ENCODE results near the gene PAK6. TPM values are rescaled to one million over a fixed set of nuclear protein-coding genes. Genes with fewer than 3 reads are reported as not detected.

PAK6 gene
- total and polyA plus RNA-seq, 9 of the 15 experiments (the other 6 are each of a cell fraction or from before 2014, with no cell fraction given): 0.03 to 0.74 (median 0.16) TPM; not detected in 2

DNA sequence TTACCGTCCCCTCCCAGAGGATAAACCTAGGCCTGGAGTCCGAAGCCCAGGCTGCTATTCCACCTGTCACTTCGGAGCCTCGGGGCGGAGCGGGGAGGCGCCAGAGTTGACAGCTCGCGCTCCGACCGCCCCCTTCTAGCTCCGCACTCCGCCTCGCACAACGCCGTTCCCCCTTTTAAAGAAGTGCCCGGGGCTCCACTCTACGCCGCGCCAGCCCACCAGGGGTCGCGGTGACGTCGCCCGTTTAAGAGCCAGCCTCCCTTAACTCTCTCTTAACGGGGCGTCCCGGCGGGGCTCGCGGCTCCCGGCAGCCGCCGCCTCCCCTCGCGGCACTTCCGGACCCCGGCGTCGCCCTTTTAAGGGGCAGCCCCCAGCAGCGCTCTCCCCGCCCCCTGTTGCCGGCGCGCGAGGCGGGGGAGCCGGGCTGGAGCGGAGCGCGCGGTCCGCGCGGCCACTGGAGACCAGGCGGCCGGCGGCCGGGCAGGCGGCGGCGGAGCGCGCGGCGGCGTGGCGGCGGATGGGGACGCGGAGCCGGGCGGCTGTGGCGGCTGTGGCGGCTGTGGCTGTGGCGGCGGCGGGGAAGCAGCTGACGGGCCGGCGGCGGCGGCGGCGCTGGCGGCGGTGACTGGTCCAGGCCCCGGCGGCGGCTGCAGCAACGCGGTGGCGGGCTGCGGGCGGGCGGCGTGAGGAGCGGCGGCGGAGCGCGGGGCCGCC, 84.5 kb downstream of the PAK6 start, which contains the start of gene INAFM2 (continued):
- TF ChIP-seq, protein P1, sequence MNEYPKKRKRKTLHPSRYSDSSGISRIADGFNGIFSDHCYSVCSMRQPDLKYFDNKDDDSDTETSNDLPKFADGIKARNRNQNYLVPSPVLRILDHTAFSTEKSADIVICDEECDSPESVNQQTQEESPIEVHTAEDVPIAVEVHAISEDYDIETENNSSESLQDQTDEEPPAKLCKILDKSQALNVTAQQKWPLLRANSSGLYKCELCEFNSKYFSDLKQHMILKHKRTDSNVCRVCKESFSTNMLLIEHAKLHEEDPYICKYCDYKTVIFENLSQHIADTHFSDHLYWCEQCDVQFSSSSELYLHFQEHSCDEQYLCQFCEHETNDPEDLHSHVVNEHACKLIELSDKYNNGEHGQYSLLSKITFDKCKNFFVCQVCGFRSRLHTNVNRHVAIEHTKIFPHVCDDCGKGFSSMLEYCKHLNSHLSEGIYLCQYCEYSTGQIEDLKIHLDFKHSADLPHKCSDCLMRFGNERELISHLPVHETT (CRISPR knock-in tag; conservative IDR thresholded peaks at IDR 0.05 in 1 of 2, IDR thresholded peaks at IDR 0.05 in 1 of 2): no peak
- TF ChIP-seq ZSCAN32 (CRISPR knock-in tag; IDR thresholded peaks at IDR 0.05): no peak
- TF ChIP-seq CC2D1A (IDR thresholded peaks at IDR 0.05): no peak
- TF ChIP-seq NR1H2 (CRISPR knock-in tag; IDR thresholded peaks at IDR 0.05): no peak
- no peak for TF ChIP-seq TAF15 (IDR thresholded peaks at IDR 0.05; ENCODE audit: low read depth, low read length)
- TF ChIP-seq YY1 (IDR thresholded peaks at IDR 0.05; ENCODE audit: borderline replicate concordance in 1 of 3, control insufficient read depth in 1 of 3, extremely low read depth in 1 of 3, insufficient read depth in 3 of 3, insufficient read length in 1 of 3, insufficient replicate concordance in 2 of 3, low read depth in 1 of 3, low read length in 2 of 3): peak in 1 of 3 experiments; percentile 14
- TF ChIP-seq ZBED1 (IDR thresholded peaks at IDR 0.05): no peak
- no peak for TF ChIP-seq ZNF75A (CRISPR knock-in tag; IDR thresholded peaks at IDR 0.05)
- TF ChIP-seq MTA3 (IDR thresholded peaks at IDR 0.05; ENCODE audit: borderline replicate concordance): peak; percentile 81
- TF ChIP-seq, protein P2, sequence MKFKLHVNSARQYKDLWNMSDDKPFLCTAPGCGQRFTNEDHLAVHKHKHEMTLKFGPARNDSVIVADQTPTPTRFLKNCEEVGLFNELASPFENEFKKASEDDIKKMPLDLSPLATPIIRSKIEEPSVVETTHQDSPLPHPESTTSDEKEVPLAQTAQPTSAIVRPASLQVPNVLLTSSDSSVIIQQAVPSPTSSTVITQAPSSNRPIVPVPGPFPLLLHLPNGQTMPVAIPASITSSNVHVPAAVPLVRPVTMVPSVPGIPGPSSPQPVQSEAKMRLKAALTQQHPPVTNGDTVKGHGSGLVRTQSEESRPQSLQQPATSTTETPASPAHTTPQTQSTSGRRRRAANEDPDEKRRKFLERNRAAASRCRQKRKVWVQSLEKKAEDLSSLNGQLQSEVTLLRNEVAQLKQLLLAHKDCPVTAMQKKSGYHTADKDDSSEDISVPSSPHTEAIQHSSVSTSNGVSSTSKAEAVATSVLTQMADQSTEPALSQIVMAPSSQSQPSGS (CRISPR knock-in tag; IDR thresholded peaks at IDR 0.05): no peak
- no peak for TF ChIP-seq RAD51 (IDR thresholded peaks at IDR 0.05; ENCODE audit: borderline replicate concordance, low read depth)
- TF ChIP-seq SETDB1 (IDR thresholded peaks at IDR 0.05; ENCODE audit: low read length): no peak
- TF ChIP-seq E2F3 (CRISPR knock-in tag; IDR thresholded peaks at IDR 0.05): no peak
- no peak for TF ChIP-seq ZNF146 (CRISPR knock-in tag; IDR thresholded peaks at IDR 0.05; ENCODE audit: unreplicated experiment)
- TF ChIP-seq, protein P3, sequence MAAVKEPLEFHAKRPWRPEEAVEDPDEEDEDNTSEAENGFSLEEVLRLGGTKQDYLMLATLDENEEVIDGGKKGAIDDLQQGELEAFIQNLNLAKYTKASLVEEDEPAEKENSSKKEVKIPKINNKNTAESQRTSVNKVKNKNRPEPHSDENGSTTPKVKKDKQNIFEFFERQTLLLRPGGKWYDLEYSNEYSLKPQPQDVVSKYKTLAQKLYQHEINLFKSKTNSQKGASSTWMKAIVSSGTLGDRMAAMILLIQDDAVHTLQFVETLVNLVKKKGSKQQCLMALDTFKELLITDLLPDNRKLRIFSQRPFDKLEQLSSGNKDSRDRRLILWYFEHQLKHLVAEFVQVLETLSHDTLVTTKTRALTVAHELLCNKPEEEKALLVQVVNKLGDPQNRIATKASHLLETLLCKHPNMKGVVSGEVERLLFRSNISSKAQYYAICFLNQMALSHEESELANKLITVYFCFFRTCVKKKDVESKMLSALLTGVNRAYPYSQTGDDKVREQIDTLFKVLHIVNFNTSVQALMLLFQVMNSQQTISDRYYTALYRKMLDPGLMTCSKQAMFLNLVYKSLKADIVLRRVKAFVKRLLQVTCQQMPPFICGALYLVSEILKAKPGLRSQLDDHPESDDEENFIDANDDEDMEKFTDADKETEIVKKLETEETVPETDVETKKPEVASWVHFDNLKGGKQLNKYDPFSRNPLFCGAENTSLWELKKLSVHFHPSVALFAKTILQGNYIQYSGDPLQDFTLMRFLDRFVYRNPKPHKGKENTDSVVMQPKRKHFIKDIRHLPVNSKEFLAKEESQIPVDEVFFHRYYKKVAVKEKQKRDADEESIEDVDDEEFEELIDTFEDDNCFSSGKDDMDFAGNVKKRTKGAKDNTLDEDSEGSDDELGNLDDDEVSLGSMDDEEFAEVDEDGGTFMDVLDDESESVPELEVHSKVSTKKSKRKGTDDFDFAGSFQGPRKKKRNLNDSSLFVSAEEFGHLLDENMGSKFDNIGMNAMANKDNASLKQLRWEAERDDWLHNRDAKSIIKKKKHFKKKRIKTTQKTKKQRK (IDR thresholded peaks at IDR 0.05; ENCODE audit: borderline replicate concordance, low read depth, low read length): no peak
- TF ChIP-seq, protein P4, sequence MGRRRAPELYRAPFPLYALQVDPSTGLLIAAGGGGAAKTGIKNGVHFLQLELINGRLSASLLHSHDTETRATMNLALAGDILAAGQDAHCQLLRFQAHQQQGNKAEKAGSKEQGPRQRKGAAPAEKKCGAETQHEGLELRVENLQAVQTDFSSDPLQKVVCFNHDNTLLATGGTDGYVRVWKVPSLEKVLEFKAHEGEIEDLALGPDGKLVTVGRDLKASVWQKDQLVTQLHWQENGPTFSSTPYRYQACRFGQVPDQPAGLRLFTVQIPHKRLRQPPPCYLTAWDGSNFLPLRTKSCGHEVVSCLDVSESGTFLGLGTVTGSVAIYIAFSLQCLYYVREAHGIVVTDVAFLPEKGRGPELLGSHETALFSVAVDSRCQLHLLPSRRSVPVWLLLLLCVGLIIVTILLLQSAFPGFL (CRISPR knock-in tag; IDR thresholded peaks at IDR 0.05): no peak
- TF ChIP-seq ZEB2 (IDR thresholded peaks at IDR 0.05): no peak
- no peak for TF ChIP-seq SMARCE1 (IDR thresholded peaks at IDR 0.05)
- no peak for TF ChIP-seq CBX1 (IDR thresholded peaks at IDR 0.05; ENCODE audit: low read depth)
- TF ChIP-seq NFE2L1 (tag; IDR thresholded peaks at IDR 0.05; ENCODE audit: borderline replicate concordance, low read depth): no peak
- peak; percentile 62 for TF ChIP-seq HCFC1 (IDR thresholded peaks at IDR 0.05; ENCODE audit: low read depth, low read length)
- no peak for TF ChIP-seq ZNF444 (CRISPR knock-in tag; IDR thresholded peaks at IDR 0.05)

Measured in K562 (cell line).